GM23248 (cell line): ENCODE results near the gene ZNF488. TPM values are rescaled to one million over a fixed set of nuclear protein-coding genes. Genes with fewer than 3 reads are reported as not detected.

ENCODE experiments used
- DNase-seq: peaks from one replicate; pipeline ENCODE4 v3.0.0-alpha.2; 2015
- H2AFZ ChIP-seq: fragments of 200-600 bp; sonication (generic); 2 replicates; pipeline ENCODE4 v1.6.1; 2016; ENCODE audit warnings: antibody characterized with exemption
- H3F3A ChIP-seq: fragments of 200-600 bp; sonication (generic); 2 replicates; pipeline ENCODE4 v1.6.1; 2016; ENCODE audit warnings: mild to moderate bottlenecking, antibody characterized with exemption, mixed run types; ENCODE audit not compliant: insufficient read depth
- H3K27ac ChIP-seq: fragments of 200-600 bp; sonication (generic); 2 replicates; pipeline ENCODE4 v1.5.1; 2016; ENCODE audit warnings: mild to moderate bottlenecking
- H3K27me3 ChIP-seq: fragments of 200-600 bp; sonication (generic); replicated peaks from 2 replicates; pipeline ENCODE4 v1.6.1; 2016; ENCODE audit warnings: mild to moderate bottlenecking; ENCODE audit not compliant: insufficient read depth
- H3K36me3 ChIP-seq: fragments of 200-600 bp; sonication (generic); 2 replicates; pipeline ENCODE4 v1.6.1; 2016; ENCODE audit warnings: low read depth, mild to moderate bottlenecking
- H3K4me1 ChIP-seq: fragments of 200-600 bp; sonication (generic); 2 replicates; pipeline ENCODE4 v1.6.1; 2016; ENCODE audit warnings: mild to moderate bottlenecking; ENCODE audit not compliant: insufficient read depth
- H3K4me2 ChIP-seq: fragments of 200-600 bp; sonication (generic); one replicate; pipeline ENCODE4 v1.6.1; 2016; ENCODE audit warnings: mild to moderate bottlenecking; ENCODE audit not compliant: unreplicated experiment
- H3K4me3 ChIP-seq: fragments of 200-600 bp; sonication (generic); 2 replicates; pipeline ENCODE4 v1.5.1; 2016; ENCODE audit warnings: mild to moderate bottlenecking
- H3K79me2 ChIP-seq: fragments of 200-600 bp; sonication (generic); 2 replicates; pipeline ENCODE4 v1.6.1; 2016; ENCODE audit warnings: mild to moderate bottlenecking; ENCODE audit not compliant: insufficient read depth
- H3K9ac ChIP-seq: fragments of 200-600 bp; sonication (generic); 2 replicates; pipeline ENCODE4 v1.6.1; 2016; ENCODE audit warnings: mild to moderate bottlenecking
- H3K9me2 ChIP-seq: fragments of 200-600 bp; sonication (generic); 2 replicates; pipeline ENCODE4 v1.6.1; 2016; ENCODE audit warnings: mixed run types, mild to moderate bottlenecking, moderate library complexity; ENCODE audit not compliant: insufficient read depth
- H3K9me3 ChIP-seq: fragments of 200-600 bp; sonication (generic); one replicate; pipeline ENCODE4 v1.6.1; 2017; ENCODE audit warnings: low read depth
- H4K20me1 ChIP-seq: fragments of 200-600 bp; sonication (generic); 2 replicates; pipeline ENCODE4 v1.6.0; 2016; ENCODE audit not compliant: insufficient read depth
- EZH2 ChIP-seq: fragments of 200-600 bp; sonication (generic); IDR thresholded peaks from 2 replicates; pipeline ENCODE4 v1.6.1; 2018; ENCODE audit warnings: antibody characterized with exemption, mild to moderate bottlenecking; ENCODE audit not compliant: insufficient read depth, poor library complexity, severe bottlenecking
- EZH2phosphoT487 ChIP-seq: fragments of 200-600 bp; sonication (generic); IDR thresholded peaks from 2 replicates; pipeline ENCODE4 v1.6.1; 2018; ENCODE audit warnings: antibody characterized with exemption, moderate library complexity, mild to moderate bottlenecking, low read depth; ENCODE audit not compliant: insufficient read depth
- WGBS, 2 experiments: methylation state at CpG; one replicate each; pipeline ENCODE4 v1.1.6; 2015 to 2017; ENCODE audit warnings: low lambda C conversion rate in 2 of 2, low coverage in 1 of 2; ENCODE audit errors: missing lambda C conversion rate in 2 of 2; 5-methylcytosine and 5-hydroxymethylcytosine counted together
- in situ Hi-C: fragments of 300-500 bp; cut with MboI; formaldehyde crosslinking; loops from 2 replicates; pipeline ENCODE4 v1.15.0; 2020
- polyA plus RNA-seq: library from polyadenylated mRNA; unstranded; fragments of >200 nt; fragmentation: Nextera tagmentation; extraction: Ambion mirVana; gene quantifications from 2 replicates; pipeline ENCODE4 v1.2.1, GENCODE V29; 2016
- total RNA-seq: library from RNA; depleted of rRNA; stranded (reverse); fragments of >200 nt; shearing (Covaris generic); gene quantifications from 2 replicates; pipeline ENCODE4 v1.2.3, GENCODE V29; 2014

ZNF488 gene
- total and polyA plus RNA-seq, 2 experiments from 2014 or later, result 0.11 TPM; not detected in 1

- H3K9me3 ChIP-seq, result no peaks in the 10 kb centered on the region
- TF ChIP-seq EZH2phosphoT487, result no peak
- no peak for TF ChIP-seq EZH2
- no peaks in the 10 kb centered on the region for H3K36me3 ChIP-seq
- in situ Hi-C loops, result no loop called here
- no peaks in the 10 kb centered on the region for H3K9me2 ChIP-seq
- H3K79me2 ChIP-seq, result no peaks in the 10 kb centered on the region
- no peaks in the 10 kb centered on the region for H3F3A ChIP-seq
- H4K20me1 ChIP-seq, result no peaks in the 10 kb centered on the region
- DNase-seq, result no peak
- H3K4me3 ChIP-seq, result no peak overlapping the region
- no peak overlapping the region for H3K9ac ChIP-seq
- H3K27ac ChIP-seq, result no peak overlapping the region
- no peak overlapping the region for H3K4me2 ChIP-seq
- peaks cover 19% of the 10 kb centered on the region for H3K4me1 ChIP-seq
- no peaks in the 10 kb centered on the region for H3K27me3 ChIP-seq
- WGBS, 2 experiments, result 93 to 100% methylated on average over 4 of the region's 4 CpGs
- H2AFZ ChIP-seq, result no peak overlapping the region
Measured at GRCh38 chr10:47401210-47401609, 17.1 kb upstream of the ZNF488 start.

- Histone ChIP-seq H3K4me2 (no peak overlapping the region), H3K36me3 (no peaks in the 10 kb centered on the region), H3K9me3 (no peaks in the 10 kb centered on the region), H3K9me2 (no peaks in the 10 kb centered on the region), H3K27me3 (no peaks in the 10 kb centered on the region), H3K4me3 (no peak overlapping the region), H3F3A (no peaks in the 10 kb centered on the region), H2AFZ (no peak overlapping the region), H4K20me1 (no peaks in the 10 kb centered on the region), H3K27ac (no peak overlapping the region), H3K79me2 (no peaks in the 10 kb centered on the region), H3K9ac (no peak overlapping the region), H3K4me1 (peaks cover 19% of the 10 kb centered on the region)
- DNase-seq, result no peak
- WGBS, 2 experiments, result 97 to 98% methylated on average over 3 of the region's 3 CpGs
- in situ Hi-C loops, result no loop called here
- no peak for TF ChIP-seq EZH2
Measured at GRCh38 chr10:47400786-47401185, 16.7 kb upstream of the ZNF488 start.

GRCh38 chr10:47400251-47400650 is 16.2 kb upstream of the ZNF488 start:
- peaks cover 4% of the 10 kb centered on the region; the same call in 1 of the 2 replicates for H3K27me3 ChIP-seq
- H3K4me1 ChIP-seq, result peaks cover 19% of the 10 kb centered on the region
- no peak overlapping the region for H3K9ac ChIP-seq
- H3K27ac ChIP-seq, result no peak overlapping the region
- TF ChIP-seq EZH2phosphoT487 (no peak), EZH2 (no peak)
- H3K79me2 ChIP-seq, result no peaks in the 10 kb centered on the region
- DNase-seq, result no peak
- no peaks in the 10 kb centered on the region for H3F3A ChIP-seq
- no peaks in the 10 kb centered on the region for H3K9me2 ChIP-seq
- in situ Hi-C loops, result no loop called here
- H2AFZ ChIP-seq, result no peak overlapping the region
- WGBS, 2 experiments, result 98 to 100% methylated on average over 2 of the region's 2 CpGs
- H4K20me1 ChIP-seq, result no peaks in the 10 kb centered on the region
- no peak overlapping the region for H3K4me3 ChIP-seq
- no peaks in the 10 kb centered on the region for H3K9me3 ChIP-seq
- no peak overlapping the region for H3K4me2 ChIP-seq
- H3K36me3 ChIP-seq, result no peaks in the 10 kb centered on the region

- WGBS, 2 experiments, result 73 to 77% methylated on average over 6 of the region's 6 CpGs
- Histone ChIP-seq H2AFZ (no peak overlapping the region), H3K9me2 (no peaks in the 10 kb centered on the region), H3F3A (no peaks in the 10 kb centered on the region), H3K4me2 (no peak overlapping the region), H4K20me1 (no peaks in the 10 kb centered on the region), H3K9ac (no peak overlapping the region), H3K36me3 (no peaks in the 10 kb centered on the region), H3K4me1 (no peaks in the 10 kb centered on the region), H3K27me3 (peaks cover 29% of the 10 kb centered on the region), H3K4me3 (no peak overlapping the region), H3K27ac (no peak overlapping the region), H3K9me3 (no peaks in the 10 kb centered on the region), H3K79me2 (no peaks in the 10 kb centered on the region)
- TF ChIP-seq EZH2phosphoT487, result no peak
- TF ChIP-seq EZH2, result no peak
- DNase-seq, result no peak
- in situ Hi-C loops, result no loop called here
Measured at GRCh38 chr10:47397256-47397655, 13.2 kb upstream of the ZNF488 start.

- Histone ChIP-seq H3K9me3 (no peaks in the 10 kb centered on the region), H3K4me1 (no peaks in the 10 kb centered on the region), H3K9me2 (no peaks in the 10 kb centered on the region), H3K27ac (no peak overlapping the region), H3K27me3 (peaks cover 32% of the 10 kb centered on the region), H3K4me3 (no peak overlapping the region), H3K79me2 (no peaks in the 10 kb centered on the region), H4K20me1 (no peaks in the 10 kb centered on the region), H2AFZ (peak overlapping the region; percentile 24; the same call in 1 of the 2 replicates), H3K36me3 (no peaks in the 10 kb centered on the region), H3F3A (no peaks in the 10 kb centered on the region), H3K4me2 (no peak overlapping the region), H3K9ac (no peak overlapping the region)
- no peak for DNase-seq
- in situ Hi-C loops, result no loop called here
- TF ChIP-seq EZH2 (no peak), EZH2phosphoT487 (no peak)
Measured at GRCh38 chr10:47396311-47396717, 12.2 kb upstream of the ZNF488 start.
